NT2/D1 (cell line): ENCODE results near the gene ELFN1.

Experiments used
- SUZ12 ChIP-seq: IDR thresholded peaks from 2 replicates; pipeline ENCODE4 v1.6.1; 2011; ENCODE audit not compliant: insufficient read length, insufficient read depth; ENCODE audit errors: extremely low read depth
- YY1 ChIP-seq: IDR thresholded peaks from 2 replicates; pipeline ENCODE4 v1.6.1; 2011; ENCODE audit not compliant: insufficient read length, insufficient read depth
- ZNF274 ChIP-seq: IDR thresholded peaks from 2 replicates; pipeline ENCODE4 v1.6.1; 2011; ENCODE audit warnings: mild to moderate bottlenecking, low read depth, low read length

GRCh38 chr7:1787241-1787640 is 117.2 kb downstream of the ELFN1 start:
- no peak for TF ChIP-seq SUZ12
- no peak for TF ChIP-seq ZNF274
- no peak for TF ChIP-seq YY1
